OCI-LY1 (cell line): ENCODE measurements around the gene TFG.

Experiments used
- H2AFZ ChIP-seq: fragments of 200-600 bp; sonication (generic), shearing (Covaris generic); 2 replicates; pipeline ENCODE4 v1.6.0; 2014; ENCODE audit warnings: antibody characterized with exemption, mild to moderate bottlenecking, low read length
- H3F3A ChIP-seq: fragments of 200-600 bp; sonication (generic), shearing (Covaris generic); 2 replicates; pipeline ENCODE4 v1.6.0; 2014; ENCODE audit warnings: mild to moderate bottlenecking, antibody characterized with exemption, low read length, moderate library complexity; ENCODE audit not compliant: insufficient read depth
- H3K27ac ChIP-seq: fragments of 200-600 bp; sonication (generic); 2 replicates; pipeline ENCODE4 v1.5.1; 2014; ENCODE audit warnings: low read length, mixed run types, mild to moderate bottlenecking, low read depth; ENCODE audit not compliant: poor library complexity, severe bottlenecking
- H3K27me3 ChIP-seq: fragments of 200-600 bp; sonication (generic); 2 replicates; pipeline ENCODE4 v1.6.0; 2014; ENCODE audit warnings: antibody characterized with exemption, mild to moderate bottlenecking, low read length, moderate library complexity; ENCODE audit not compliant: insufficient read depth
- H3K36me3 ChIP-seq: fragments of 200-600 bp; sonication (generic); 2 replicates; pipeline ENCODE4 v1.6.1; 2014; ENCODE audit warnings: mild to moderate bottlenecking, antibody characterized with exemption, low read length, moderate library complexity, mixed read lengths; ENCODE audit not compliant: insufficient read depth
- H3K4me1 ChIP-seq: fragments of 200-600 bp; sonication (generic); 2 replicates; pipeline ENCODE4 v1.5.1; 2014; ENCODE audit warnings: mild to moderate bottlenecking, low read length, moderate library complexity; ENCODE audit not compliant: insufficient read depth, severe bottlenecking
- H3K4me2 ChIP-seq: fragments of 200-600 bp; sonication (generic), shearing (Covaris generic); 2 replicates; pipeline ENCODE4 v1.6.1; 2014; ENCODE audit warnings: low read length
- H3K4me3 ChIP-seq: fragments of 200-600 bp; sonication (generic); 2 replicates; pipeline ENCODE4 v1.5.1; 2014; ENCODE audit warnings: low read length, low read depth, mild to moderate bottlenecking, mixed read lengths; ENCODE audit not compliant: poor library complexity, severe bottlenecking
- H3K79me2 ChIP-seq: fragments of 200-600 bp; shearing (Covaris generic); 2 replicates; pipeline ENCODE4 v1.6.1; 2016; ENCODE audit warnings: mixed run types, low read length, mixed read lengths; ENCODE audit not compliant: insufficient read depth
- H3K9ac ChIP-seq: fragments of 200-600 bp; sonication (generic), shearing (Covaris generic); 2 replicates; pipeline ENCODE4 v1.6.1; 2014; ENCODE audit warnings: mild to moderate bottlenecking, low read length, mixed read lengths
- H3K9me2 ChIP-seq: fragments of 200-600 bp; sonication (generic), shearing (Covaris generic); 2 replicates; pipeline ENCODE4 v1.6.1; 2014; ENCODE audit warnings: low read depth, mild to moderate bottlenecking, low read length, mixed read lengths
- H3K9me3 ChIP-seq: fragments of 200-600 bp; shearing (Covaris generic); 2 replicates; pipeline ENCODE4 v1.6.1; 2014; ENCODE audit warnings: low read length, mixed read lengths
- H4K20me1 ChIP-seq: fragments of 200-600 bp; sonication (generic), shearing (Covaris generic); 2 replicates; pipeline ENCODE4 v1.6.0; 2016; ENCODE audit warnings: mild to moderate bottlenecking, low read length; ENCODE audit not compliant: insufficient read depth
- CTCF ChIP-seq: fragments of 200-600 bp; sonication (generic), shearing (Covaris generic); IDR thresholded peaks from 2 replicates; pipeline ENCODE4 v1.5.1; 2017; ENCODE audit warnings: mild to moderate bottlenecking, antibody characterized with exemption, low read length, moderate library complexity, mixed read lengths
- EZH2 ChIP-seq: fragments of 200-600 bp; sonication (generic), shearing (Covaris generic); IDR thresholded peaks from 2 replicates; pipeline ENCODE4 v1.8.0; 2017; ENCODE audit warnings: borderline replicate concordance, mixed run types, mild to moderate bottlenecking, antibody characterized with exemption, low read length, moderate library complexity, mixed read lengths

TFG gene

DNA sequence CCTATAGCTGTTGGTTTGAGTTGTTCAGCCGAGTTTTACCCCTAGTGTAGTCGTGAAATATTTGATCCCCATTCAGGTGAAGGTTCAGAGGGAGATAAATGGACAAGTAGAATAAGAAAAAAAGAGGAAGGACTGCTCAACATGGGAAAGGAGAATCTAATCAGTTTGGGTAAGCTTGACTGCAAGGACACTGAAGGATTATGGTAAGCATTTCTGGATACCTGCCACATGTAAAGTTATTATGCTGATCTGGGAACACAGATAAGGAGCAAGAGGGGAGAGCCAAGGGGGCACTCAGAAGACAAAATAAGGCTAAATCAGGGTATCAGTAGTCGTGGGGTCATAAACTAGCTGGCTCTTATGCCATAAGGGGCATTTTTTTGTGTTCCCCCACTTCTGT is 49.9 kb downstream of the TFG start:
- no peaks in the 10 kb centered on the region for H3K9me3 ChIP-seq
- H3K36me3 ChIP-seq, result no peaks in the 10 kb centered on the region
- H3K27me3 ChIP-seq, result no peaks in the 10 kb centered on the region
- H3K79me2 ChIP-seq, result no peaks in the 10 kb centered on the region
- TF ChIP-seq CTCF, result no peak
- TF ChIP-seq EZH2, result no peak
- H3K27ac ChIP-seq, result no peak overlapping the region
- H4K20me1 ChIP-seq, result no peaks in the 10 kb centered on the region
- no peak overlapping the region for H3K4me2 ChIP-seq
- no peaks in the 10 kb centered on the region for H3K9me2 ChIP-seq
- no peaks in the 10 kb centered on the region for H3K4me1 ChIP-seq
- no peaks in the 10 kb centered on the region for H3F3A ChIP-seq
- no peak overlapping the region for H3K9ac ChIP-seq
- H3K4me3 ChIP-seq, result no peak overlapping the region
- no peak overlapping the region for H2AFZ ChIP-seq

DNA sequence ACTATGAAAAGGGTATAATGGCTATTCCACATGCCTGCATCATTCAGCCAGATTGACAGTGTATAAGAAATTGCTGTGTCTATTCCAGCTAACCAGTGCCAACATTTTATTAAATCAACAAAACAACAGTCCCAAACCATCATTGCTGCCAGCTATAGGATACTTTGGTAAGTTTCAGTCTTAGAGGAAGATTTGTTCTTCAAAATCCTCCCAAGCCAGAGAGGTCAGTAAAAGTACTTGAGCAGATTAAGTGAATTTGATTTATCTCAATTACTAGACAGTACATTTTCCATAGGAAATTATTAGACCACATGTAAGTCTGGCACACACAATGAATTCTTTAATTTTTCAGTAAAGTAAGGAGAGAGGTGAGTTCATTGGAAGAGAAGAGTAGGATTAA is 50.7 kb downstream of the TFG start:
- H3K4me2 ChIP-seq, result no peak overlapping the region
- TF ChIP-seq EZH2 (no peak), CTCF (no peak)
- no peak overlapping the region for H3K4me3 ChIP-seq
- H3F3A ChIP-seq, result no peaks in the 10 kb centered on the region
- H3K27me3 ChIP-seq, result no peaks in the 10 kb centered on the region; the same call in 1 of the 2 replicates
- H3K4me1 ChIP-seq, result no peaks in the 10 kb centered on the region
- no peak overlapping the region for H3K9ac ChIP-seq
- no peaks in the 10 kb centered on the region for H3K9me3 ChIP-seq
- H3K27ac ChIP-seq, result no peak overlapping the region
- no peak overlapping the region for H2AFZ ChIP-seq
- H3K9me2 ChIP-seq, result no peaks in the 10 kb centered on the region
- no peaks in the 10 kb centered on the region for H3K79me2 ChIP-seq
- H4K20me1 ChIP-seq, result no peaks in the 10 kb centered on the region
- no peaks in the 10 kb centered on the region for H3K36me3 ChIP-seq

DNA sequence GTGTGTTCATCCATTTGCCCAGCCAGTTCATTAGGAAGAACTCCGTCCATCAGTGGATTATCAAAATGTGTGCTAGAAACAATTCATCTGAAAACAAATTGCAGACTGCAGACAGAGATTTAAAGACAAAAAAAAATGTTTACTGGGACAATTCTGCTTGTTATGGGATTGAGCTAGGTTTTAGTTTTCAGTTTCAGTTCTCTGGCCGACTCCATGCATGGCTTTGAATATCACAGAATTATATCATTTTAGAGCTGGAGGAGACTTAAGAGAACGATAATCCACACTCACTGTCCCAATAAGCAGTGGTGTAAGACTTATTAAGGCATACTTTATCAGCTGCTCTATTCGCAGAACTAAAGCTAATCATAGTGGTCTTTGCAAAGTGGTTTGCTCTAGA is 51.1 kb downstream of the TFG start:
- Histone ChIP-seq H2AFZ (no peak overlapping the region), H3K4me2 (no peak overlapping the region), H3K4me3 (no peak overlapping the region), H3K9me3 (no peaks in the 10 kb centered on the region), H3K36me3 (no peaks in the 10 kb centered on the region), H3K9ac (no peak overlapping the region), H4K20me1 (no peaks in the 10 kb centered on the region), H3K4me1 (no peaks in the 10 kb centered on the region), H3F3A (no peaks in the 10 kb centered on the region), H3K9me2 (no peaks in the 10 kb centered on the region), H3K27me3 (no peaks in the 10 kb centered on the region; the same call in 1 of the 2 replicates), H3K79me2 (no peaks in the 10 kb centered on the region), H3K27ac (no peak overlapping the region)
- no peak for TF ChIP-seq CTCF
- TF ChIP-seq EZH2, result no peak
